SK-N-SH (cell line): ENCODE data around the gene AADACL4.

ENCODE experiments used
- NFIC ChIP-seq: IDR thresholded peaks from 2 replicates; pipeline ENCODE4 v1.4.0; 2012; ENCODE audit warnings: borderline replicate concordance
- RAD21 ChIP-seq: IDR thresholded peaks from 2 replicates; pipeline ENCODE4 v1.6.1; 2012; ENCODE audit warnings: mild to moderate bottlenecking, low read length
- TF ChIP-seq, protein P1 (sequence below): fragments of 200-600 bp; sonication (generic); IDR thresholded peaks from 2 replicates; pipeline ENCODE4 v1.6.1; 2017; ENCODE audit warnings: antibody characterized with exemption, mild to moderate bottlenecking, moderate library complexity

DNA sequence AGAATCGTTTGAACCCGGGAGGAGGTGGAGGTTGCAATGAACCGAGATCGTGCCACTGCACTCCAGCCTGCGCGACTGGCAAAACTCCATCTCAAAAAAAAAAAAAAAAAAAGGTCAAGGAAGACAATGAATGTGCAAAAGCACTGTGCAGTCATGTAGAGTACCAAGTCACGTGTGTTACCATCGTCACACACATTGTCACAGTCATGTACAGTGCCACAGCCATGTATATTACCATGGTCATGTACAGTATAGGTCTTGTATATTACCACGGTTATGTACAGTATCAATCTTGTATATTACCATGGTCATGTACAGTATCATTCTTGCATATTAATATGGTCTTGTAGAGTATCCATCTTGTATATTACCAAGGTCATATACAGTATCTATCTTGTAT, 38.9 kb upstream of the AADACL4 start:
- TF ChIP-seq, protein P1, sequence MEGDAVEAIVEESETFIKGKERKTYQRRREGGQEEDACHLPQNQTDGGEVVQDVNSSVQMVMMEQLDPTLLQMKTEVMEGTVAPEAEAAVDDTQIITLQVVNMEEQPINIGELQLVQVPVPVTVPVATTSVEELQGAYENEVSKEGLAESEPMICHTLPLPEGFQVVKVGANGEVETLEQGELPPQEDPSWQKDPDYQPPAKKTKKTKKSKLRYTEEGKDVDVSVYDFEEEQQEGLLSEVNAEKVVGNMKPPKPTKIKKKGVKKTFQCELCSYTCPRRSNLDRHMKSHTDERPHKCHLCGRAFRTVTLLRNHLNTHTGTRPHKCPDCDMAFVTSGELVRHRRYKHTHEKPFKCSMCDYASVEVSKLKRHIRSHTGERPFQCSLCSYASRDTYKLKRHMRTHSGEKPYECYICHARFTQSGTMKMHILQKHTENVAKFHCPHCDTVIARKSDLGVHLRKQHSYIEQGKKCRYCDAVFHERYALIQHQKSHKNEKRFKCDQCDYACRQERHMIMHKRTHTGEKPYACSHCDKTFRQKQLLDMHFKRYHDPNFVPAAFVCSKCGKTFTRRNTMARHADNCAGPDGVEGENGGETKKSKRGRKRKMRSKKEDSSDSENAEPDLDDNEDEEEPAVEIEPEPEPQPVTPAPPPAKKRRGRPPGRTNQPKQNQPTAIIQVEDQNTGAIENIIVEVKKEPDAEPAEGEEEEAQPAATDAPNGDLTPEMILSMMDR, result no peak
- TF ChIP-seq RAD21 (no peak), NFIC (no peak)
